Esophagus squamous epithelium (tissue), 5 donors: ENCODE results near the gene PNLDC1. TPM values are rescaled to one million over a fixed set of nuclear protein-coding genes. Genes with fewer than 3 reads are reported as not detected.
"Not testable (repeated sequence)": the region's sequence is repeated elsewhere in the genome, so short reads cannot be mapped to it uniquely, and the experiment has no call there.

ENCODE experiments used
- DNase-seq: peaks from one replicate; lab custom pipeline; 2025; lab: John Stamatoyannopoulos, UW
- H3K27ac ChIP-seq, 4 donors: fragments of 200-600 bp; sonication (generic); one replicate each; pipeline ENCODE4 v1.5.1; 2016 to 2019; ENCODE audit warnings: mild to moderate bottlenecking in 1 of 4
- H3K27me3 ChIP-seq, 4 donors: fragments of 200-600 bp; sonication (generic); 1 replicate in 3 of 4; 2 replicates in 1 of 4; pipeline versions ENCODE4 v1.5.1 to v1.6.0; 2017 to 2021; ENCODE audit warnings: antibody characterized with exemption in 1 of 4
- H3K36me3 ChIP-seq, 3 donors: fragments of 200-600 bp; sonication (generic); one replicate each; pipeline ENCODE4 v1.5.1; 2016 to 2019
- H3K4me1 ChIP-seq, 3 donors: fragments of 200-600 bp; sonication (generic); one replicate each; pipeline ENCODE4 v1.5.1; 2017 to 2019
- H3K4me3 ChIP-seq, 4 donors: fragments of 200-600 bp; sonication (generic); 1 replicate in 3 of 4; 2 replicates in 1 of 4; pipeline ENCODE4 v1.5.1; 2016 to 2019; ENCODE audit warnings: mild to moderate bottlenecking in 2 of 4, moderate library complexity in 1 of 4
- H3K9me3 ChIP-seq, 3 donors: fragments of 200-600 bp; sonication (generic); one replicate each; pipeline ENCODE4 v1.5.1; 2016 to 2019
- POLR2A ChIP-seq, 4 donors: fragments of 450-650 bp; IDR thresholded peaks; one replicate each; pipeline ENCODE4 v1.6.1; 2017; ENCODE audit warnings: antibody characterized with exemption in 4 of 4, mild to moderate bottlenecking in 4 of 4, moderate library complexity in 3 of 4
- WGBS, 2 donors: methylation state at CpG; one replicate each; pipeline ENCODE4 v1.1.5; 2018; 5-methylcytosine and 5-hydroxymethylcytosine counted together
- intact Hi-C: fragments of 100-400 bp; cut with DNase I; formaldehyde crosslinking; loops from one replicate; pipeline ENCODE4 v1.15.0; 2022
- total RNA-seq, 4 donors: library from RNA; depleted of rRNA; stranded (reverse); fragments of >200 nt; gene quantifications; one replicate each; pipeline ENCODE4 v1.1.0, GENCODE V29; 2016
- TF ChIP-seq, protein P1 (sequence below), 6 experiments: fragments of 450-650 bp in 4 of 6; fragments of 200-600 bp in 2 of 6; sonication (generic) in 2 of 6; IDR thresholded peaks; one replicate each; pipeline ENCODE4 v1.5.1; 2016 to 2019; ENCODE audit warnings: antibody characterized with exemption in 6 of 6, mild to moderate bottlenecking in 4 of 6, moderate library complexity in 4 of 6
- donor health status: DM: yes; HTN: yes; CAD: no.

Gene PNLDC1
- total RNA-seq, 4 donors from 2014 or later: not detected

GRCh38 chr6:159819098-159819497, 19.0 kb downstream of the PNLDC1 start:
- no peak overlapping the region for H3K27ac ChIP-seq
- intact Hi-C loops: no loop called here
- H3K4me3 ChIP-seq: no peak overlapping the region
- DNase-seq: no peak
- no peak for TF ChIP-seq POLR2A (IDR thresholded peaks at IDR 0.05)
- TF ChIP-seq, protein P1, sequence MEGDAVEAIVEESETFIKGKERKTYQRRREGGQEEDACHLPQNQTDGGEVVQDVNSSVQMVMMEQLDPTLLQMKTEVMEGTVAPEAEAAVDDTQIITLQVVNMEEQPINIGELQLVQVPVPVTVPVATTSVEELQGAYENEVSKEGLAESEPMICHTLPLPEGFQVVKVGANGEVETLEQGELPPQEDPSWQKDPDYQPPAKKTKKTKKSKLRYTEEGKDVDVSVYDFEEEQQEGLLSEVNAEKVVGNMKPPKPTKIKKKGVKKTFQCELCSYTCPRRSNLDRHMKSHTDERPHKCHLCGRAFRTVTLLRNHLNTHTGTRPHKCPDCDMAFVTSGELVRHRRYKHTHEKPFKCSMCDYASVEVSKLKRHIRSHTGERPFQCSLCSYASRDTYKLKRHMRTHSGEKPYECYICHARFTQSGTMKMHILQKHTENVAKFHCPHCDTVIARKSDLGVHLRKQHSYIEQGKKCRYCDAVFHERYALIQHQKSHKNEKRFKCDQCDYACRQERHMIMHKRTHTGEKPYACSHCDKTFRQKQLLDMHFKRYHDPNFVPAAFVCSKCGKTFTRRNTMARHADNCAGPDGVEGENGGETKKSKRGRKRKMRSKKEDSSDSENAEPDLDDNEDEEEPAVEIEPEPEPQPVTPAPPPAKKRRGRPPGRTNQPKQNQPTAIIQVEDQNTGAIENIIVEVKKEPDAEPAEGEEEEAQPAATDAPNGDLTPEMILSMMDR (IDR thresholded peaks at IDR 0.05): no peak
- no peaks in the 10 kb centered on the region for H3K36me3 ChIP-seq
- no peaks in the 10 kb centered on the region for H3K4me1 ChIP-seq
- H3K27me3 ChIP-seq: peaks cover 0 to 9% (median 0%) of the 10 kb centered on the region in 4 donors
- WGBS, 2 donors: 100% methylated on average over 2 to 3 of the region's 16 CpGs
- no peaks in the 10 kb centered on the region for H3K9me3 ChIP-seq

GRCh38 chr6:159819932-159820640, 20.0 kb downstream of the PNLDC1 start:
- 54 to 82% methylated on average over 18 to 20 of the region's 28 CpGs for WGBS, 2 donors
- Histone ChIP-seq H3K36me3 (no peaks in the 10 kb centered on the region), H3K9me3 (no peaks in the 10 kb centered on the region), H3K27ac (no peak overlapping the region), H3K4me1 (no peaks in the 10 kb centered on the region), H3K4me3 (no peak overlapping the region), H3K27me3 (peaks cover 0 to 9% (median 0%) of the 10 kb centered on the region in 4 donors)
- no peak for TF ChIP-seq POLR2A (IDR thresholded peaks at IDR 0.05)
- TF ChIP-seq, protein P1 (IDR thresholded peaks at IDR 0.05): no peak
- DNase-seq: no peak
- intact Hi-C loops: no loop called here

DNA sequence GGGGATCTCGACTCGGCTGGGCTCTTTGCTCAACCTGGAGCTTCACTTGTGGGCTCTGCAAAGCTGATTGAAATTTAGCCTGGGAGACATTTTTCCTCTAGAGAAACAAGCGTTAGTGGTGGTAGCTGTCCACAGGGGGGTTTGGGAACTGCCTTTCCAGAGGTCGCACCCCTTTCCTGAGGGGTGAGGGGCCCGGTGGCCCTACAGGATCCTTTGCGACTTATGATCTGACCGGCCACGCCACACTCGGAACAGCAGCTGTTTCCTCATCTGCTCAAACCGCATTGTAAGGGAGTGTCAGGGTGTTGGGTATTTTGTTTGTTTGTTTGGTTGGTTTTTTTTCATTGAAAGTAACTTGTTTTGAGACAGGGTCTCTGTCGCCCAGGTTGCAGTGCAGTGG, 21.0 kb downstream of the PNLDC1 start:
- DNase-seq: no peak

DNA sequence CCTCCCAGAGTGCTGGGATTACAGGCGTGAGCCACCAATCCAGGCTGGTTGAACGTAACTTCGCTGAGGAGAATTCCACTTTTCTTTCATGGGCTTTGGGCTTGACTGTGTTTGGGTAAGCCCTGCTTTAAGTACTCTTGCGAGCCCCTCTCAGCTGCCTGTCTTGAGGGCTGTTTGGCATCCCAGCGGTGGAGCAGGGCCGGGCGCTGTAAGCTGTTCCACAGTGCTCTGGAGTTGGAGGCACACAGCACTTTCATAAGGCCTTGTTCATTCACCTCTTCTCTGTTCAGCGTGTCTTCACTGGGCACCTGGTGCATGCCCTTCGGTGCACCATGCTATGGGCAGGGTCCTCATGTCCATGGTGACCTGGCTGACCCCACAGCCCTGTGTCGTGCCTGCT, 21.6 kb downstream of the PNLDC1 start:
- H3K27me3 ChIP-seq: peaks cover 0 to 9% (median 0%) of the 10 kb centered on the region in 4 donors

More for the DNA sequence above, 21.0 kb downstream of the PNLDC1 start:
- no peaks in the 10 kb centered on the region for H3K9me3 ChIP-seq
- TF ChIP-seq, protein P1 (IDR thresholded peaks at IDR 0.05): no peak
- no peak for TF ChIP-seq POLR2A (IDR thresholded peaks at IDR 0.05)
- 72 to 78% methylated on average over 8 of the region's 11 CpGs for WGBS, 2 donors
- peaks cover 0 to 9% (median 0%) of the 10 kb centered on the region in 4 donors for H3K27me3 ChIP-seq
- H3K36me3 ChIP-seq: no peaks in the 10 kb centered on the region
- intact Hi-C loops: no loop called here
- no peaks in the 10 kb centered on the region for H3K4me1 ChIP-seq
- no peak overlapping the region for H3K4me3 ChIP-seq
- no peak overlapping the region for H3K27ac ChIP-seq

DNA sequence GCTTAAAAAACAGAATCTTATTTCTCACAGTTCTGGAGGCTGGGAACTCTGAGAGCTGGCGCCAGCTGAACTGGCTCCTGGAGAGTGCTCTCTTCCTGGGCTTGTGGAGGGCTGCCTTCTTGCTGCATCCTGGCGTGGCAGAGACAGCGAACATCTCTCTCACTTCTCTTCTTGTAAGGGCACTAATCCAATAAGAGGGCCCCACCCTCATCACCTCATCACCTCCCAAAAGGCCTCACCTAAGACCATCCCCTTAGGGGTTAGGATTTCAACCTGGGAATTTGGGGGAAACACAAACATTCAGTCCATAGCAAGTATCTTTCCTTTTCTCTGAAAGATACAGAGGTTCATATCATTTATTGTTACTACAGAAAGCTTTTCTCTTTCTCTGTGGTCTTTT, 23.9 kb downstream of the PNLDC1 start:
- DNase-seq: no peak
- intact Hi-C loops: no loop called here
- no peaks in the 10 kb centered on the region for H3K4me1 ChIP-seq
- H3K36me3 ChIP-seq: no peaks in the 10 kb centered on the region
- peaks cover 0 to 7% (median 0%) of the 10 kb centered on the region in 4 donors for H3K27me3 ChIP-seq
- H3K9me3 ChIP-seq: no peaks in the 10 kb centered on the region
- TF ChIP-seq, protein P1 (IDR thresholded peaks at IDR 0.05): no peak
- TF ChIP-seq POLR2A (IDR thresholded peaks at IDR 0.05): no peak
- H3K27ac ChIP-seq: no peak overlapping the region
- 83 to 90% methylated on average over 3 of the region's 3 CpGs for WGBS, 2 donors
- no peak overlapping the region for H3K4me3 ChIP-seq

More for the DNA sequence above, 21.6 kb downstream of the PNLDC1 start:
- intact Hi-C loops: no loop called here
- H3K36me3 ChIP-seq: no peaks in the 10 kb centered on the region
- 72 to 100% methylated on average over 2 to 4 of the region's 10 CpGs for WGBS, 2 donors
- no peak overlapping the region for H3K27ac ChIP-seq
- DNase-seq: no peak
- no peaks in the 10 kb centered on the region for H3K4me1 ChIP-seq
- H3K4me3 ChIP-seq: no peak overlapping the region
- no peak for TF ChIP-seq POLR2A (IDR thresholded peaks at IDR 0.05)
- TF ChIP-seq, protein P1 (IDR thresholded peaks at IDR 0.05): no peak
- H3K9me3 ChIP-seq: no peaks in the 10 kb centered on the region

DNA sequence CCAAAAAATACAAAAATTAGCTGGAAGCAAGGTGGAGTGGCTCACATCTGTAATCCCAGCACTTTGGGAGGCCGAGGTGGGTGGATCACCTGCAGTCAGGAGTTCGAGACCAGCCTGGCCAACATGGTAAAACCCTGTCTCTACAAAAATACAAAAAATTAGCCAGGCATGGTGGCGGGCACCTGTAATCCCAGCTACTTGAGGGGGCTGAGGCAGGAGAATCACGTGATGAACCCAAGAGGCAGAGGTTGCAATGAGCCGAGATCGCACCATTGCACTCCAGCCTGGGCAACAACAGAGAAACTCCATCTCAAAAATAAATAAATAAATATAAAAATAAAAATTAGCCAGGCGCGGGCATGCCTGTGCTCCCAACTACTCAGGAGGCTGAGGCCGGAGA, 24.6 kb downstream of the PNLDC1 start:
- H3K27me3 ChIP-seq, H3K36me3 ChIP-seq, H3K27ac ChIP-seq, H3K9me3 ChIP-seq, H3K4me3 ChIP-seq, H3K4me1 ChIP-seq, intact Hi-C loops, DNase-seq: not testable (repeated sequence)
- WGBS, 2 donors: 88 to 94% methylated on average over 9 of the region's 9 CpGs
